Measurements from ENCODE around the gene FLNB. TPM values are rescaled to one million over a fixed set of nuclear protein-coding genes. Genes with fewer than 3 reads are reported as not detected.

Gene FLNB
- total and polyA plus RNA-seq, 2 of the 13 experiments (the other 11 are each of a cell fraction or from before 2014, with no cell fraction given): 106 to 130 TPM

- TF ChIP-seq, protein P1, sequence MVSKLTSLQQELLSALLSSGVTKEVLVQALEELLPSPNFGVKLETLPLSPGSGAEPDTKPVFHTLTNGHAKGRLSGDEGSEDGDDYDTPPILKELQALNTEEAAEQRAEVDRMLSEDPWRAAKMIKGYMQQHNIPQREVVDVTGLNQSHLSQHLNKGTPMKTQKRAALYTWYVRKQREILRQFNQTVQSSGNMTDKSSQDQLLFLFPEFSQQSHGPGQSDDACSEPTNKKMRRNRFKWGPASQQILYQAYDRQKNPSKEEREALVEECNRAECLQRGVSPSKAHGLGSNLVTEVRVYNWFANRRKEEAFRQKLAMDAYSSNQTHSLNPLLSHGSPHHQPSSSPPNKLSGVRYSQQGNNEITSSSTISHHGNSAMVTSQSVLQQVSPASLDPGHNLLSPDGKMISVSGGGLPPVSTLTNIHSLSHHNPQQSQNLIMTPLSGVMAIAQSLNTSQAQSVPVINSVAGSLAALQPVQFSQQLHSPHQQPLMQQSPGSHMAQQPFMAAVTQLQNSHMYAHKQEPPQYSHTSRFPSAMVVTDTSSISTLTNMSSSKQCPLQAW (CRISPR knock-in tag; IDR thresholded peaks at IDR 0.05): peak; percentile 76
- TF ChIP-seq CHD2 (IDR thresholded peaks at IDR 0.05; ENCODE audit: low read depth, low read length) (no peak), FUBP1 (CRISPR knock-in tag; IDR thresholded peaks at IDR 0.05; ENCODE audit: borderline replicate concordance) (0 out of 2 replicates have a peak, but pooled peaks have one; percentile 23), ZNF337 (CRISPR knock-in tag; IDR thresholded peaks at IDR 0.05; ENCODE audit: borderline replicate concordance, low read depth) (peak; percentile 73; the same call in 1 of the 2 replicates), MIXL1 (CRISPR knock-in tag; IDR thresholded peaks at IDR 0.05) (peak; percentile 26; the same call in 1 of the 2 replicates), GATA4 (IDR thresholded peaks at IDR 0.05; ENCODE audit: borderline replicate concordance, low read depth) (no peak; the same call in 1 of the 2 replicates), ZNF780A (CRISPR knock-in tag; IDR thresholded peaks at IDR 0.05) (no peak), ZNF354B (CRISPR knock-in tag; IDR thresholded peaks at IDR 0.05) (no peak), ZBTB42 (CRISPR knock-in tag; IDR thresholded peaks at IDR 0.05) (no peak), E2F1 (CRISPR knock-in tag; IDR thresholded peaks at IDR 0.05) (peak; percentile 30; the same call in 1 of the 2 replicates), ZFP41 (CRISPR knock-in tag; IDR thresholded peaks at IDR 0.05; ENCODE audit: borderline replicate concordance) (no peak), SKI (IDR thresholded peaks at IDR 0.05; ENCODE audit: partially characterized antibody) (peak; percentile 96), BCL6 (CRISPR knock-in tag; IDR thresholded peaks at IDR 0.05) (peak; percentile 94), ZNF510 (CRISPR knock-in tag; IDR thresholded peaks at IDR 0.05; ENCODE audit: low read depth) (no peak), ZNF543 (CRISPR knock-in tag; IDR thresholded peaks at IDR 0.05) (peak; percentile 92; the same call in 1 of the 2 replicates), ZMAT5 (CRISPR knock-in tag; IDR thresholded peaks at IDR 0.05; ENCODE audit: borderline replicate concordance, low read depth) (no peak), KLF6 (CRISPR knock-in tag; IDR thresholded peaks at IDR 0.05) (peak; percentile 21; the same call in 1 of the 2 replicates), ERF (CRISPR knock-in tag; IDR thresholded peaks at IDR 0.05) (peak; percentile 67; the same call in 1 of the 2 replicates), NONO (IDR thresholded peaks at IDR 0.05) (no peak), NONO (CRISPR knock-in tag; conservative IDR thresholded peaks at IDR 0.05) (peak; percentile 65; the same call in 1 of the 2 replicates), FOXP4 (CRISPR knock-in tag; IDR thresholded peaks at IDR 0.05) (peak; percentile 95), ZNF501 (CRISPR knock-in tag; IDR thresholded peaks at IDR 0.05) (peak; percentile 46; the same call in 1 of the 2 replicates), MXD4 (CRISPR knock-in tag; IDR thresholded peaks at IDR 0.05) (0 out of 2 replicates have a peak, but pooled peaks have one; percentile 41)
Observed at GRCh38 chr3:58101499-58102389, 93.5 kb downstream of the FLNB start (continued).
